Panc1 (cell line): ENCODE data around the gene RBL1. TPM values are rescaled to one million over a fixed set of nuclear protein-coding genes. Genes with fewer than 3 reads are reported as not detected.
A peak's percentile ranks its signal among the peaks of the same experiment; 100 is the strongest.

Source experiments
- ATAC-seq: fragments of 200-7000 bp; cut with Tn5 transposase; 2 replicates; pipeline ENCODE4 v1.9.1; 2020; ENCODE audit warnings: mild to moderate bottlenecking, moderate library complexity
- BruUV-seq: library from RNA; stranded (reverse); fragments of 400-500 nt; replicated peaks from 2 replicates; lab custom pipeline; 2021; lab: Mats Ljungman, UMichigan
- CTCF ChIA-PET: fragments of 300-600 bp; sonication (Branson Sonifier 250); formaldehyde crosslinking; loops from one replicate; lab custom pipeline; 2022; ENCODE audit warnings: antibody characterized with exemption; lab: Charles Lee
- POLR2A ChIA-PET: fragments of 300-600 bp; sonication (Branson Sonifier 250); formaldehyde crosslinking; loops from one replicate; lab custom pipeline; 2022; ENCODE audit warnings: antibody characterized with exemption; lab: Charles Lee
- DNase-seq: peaks from one replicate; pipeline ENCODE4 v3.0.0-alpha.2; 2010; ENCODE audit warnings: low read depth, low spot score
- H3K27ac ChIP-seq: 2 replicates; pipeline ENCODE4 v1.5.1; 2011; ENCODE audit warnings: mild to moderate bottlenecking, low read length, inconsistent platforms
- H3K27me3 ChIP-seq: fragments of 200-500 bp; sonication (Bioruptor generic); 2 replicates; pipeline ENCODE4 v1.6.0; 2014; ENCODE audit warnings: low read length, inconsistent platforms; ENCODE audit not compliant: control insufficient read depth, insufficient read depth
- H3K36me3 ChIP-seq: fragments of 200-500 bp; sonication (Bioruptor generic); 2 replicates; pipeline ENCODE4 v1.5.1; 2014; ENCODE audit warnings: inconsistent platforms, mild to moderate bottlenecking, low read length, moderate library complexity; ENCODE audit not compliant: control insufficient read depth, insufficient read depth
- H3K4me1 ChIP-seq: 2 replicates; pipeline ENCODE4 v1.5.1; 2011; ENCODE audit warnings: inconsistent platforms, mild to moderate bottlenecking, low read length, moderate library complexity; ENCODE audit not compliant: control insufficient read depth, insufficient read depth
- H3K4me3 ChIP-seq, 2 experiments: 2 replicates each; pipeline ENCODE4 v1.5.1; 2011 to 2012; ENCODE audit warnings: low read depth in 2 of 2, low read length in 2 of 2, mild to moderate bottlenecking in 2 of 2, inconsistent platforms in 1 of 2, moderate library complexity in 1 of 2
- H3K9me3 ChIP-seq: fragments of 200-500 bp; sonication (Bioruptor generic); 2 replicates; pipeline ENCODE4 v1.5.1; 2014; ENCODE audit warnings: low read depth, mild to moderate bottlenecking, inconsistent platforms, low read length, moderate library complexity; ENCODE audit not compliant: control insufficient read depth, insufficient read depth
- POLR2AphosphoS5 ChIP-seq: IDR thresholded peaks from 2 replicates; pipeline ENCODE4 v1.6.1; 2012; ENCODE audit warnings: mild to moderate bottlenecking, low read depth, low read length, moderate library complexity
- SIN3A ChIP-seq: IDR thresholded peaks from 2 replicates; pipeline ENCODE4 v1.6.1; 2012; ENCODE audit warnings: low read depth, mild to moderate bottlenecking, low read length, moderate library complexity, borderline replicate concordance; ENCODE audit not compliant: insufficient read depth
- TCF7L2 ChIP-seq: IDR thresholded peaks from 2 replicates; pipeline ENCODE4 v1.6.1; 2011; ENCODE audit warnings: mild to moderate bottlenecking, low read depth, low read length, inconsistent platforms
- in situ Hi-C: cut with HindIII; loops from 2 replicates; pipeline ENCODE4 v1.10.0; 2016; ENCODE audit warnings: low sequenced_read_pairs, low pct_unique_long_range_greater_than_20kb
- intact Hi-C: fragments of 100-400 bp; cut with micrococcal nuclease; formaldehyde crosslinking; loops from one replicate; pipeline ENCODE4 v1.10.0; 2022; ENCODE audit not compliant: unreplicated experiment
- total RNA-seq: library from RNA; stranded (reverse); gene quantifications from one replicate; pipeline ENCODE4 v1.2.1, GENCODE V29; 2021; ENCODE audit not compliant: unreplicated experiment
- TF ChIP-seq, protein P1 (sequence below), 2 experiments: IDR thresholded peaks; 2 replicates each; pipeline ENCODE4 v1.6.1; 2011 to 2012; ENCODE audit warnings: low read depth in 2 of 2, control low read depth in 1 of 2, low read length in 1 of 2, mild to moderate bottlenecking in 1 of 2, moderate library complexity in 1 of 2; ENCODE audit not compliant: insufficient read depth in 1 of 2
- TF ChIP-seq, protein P2 (sequence below): fragments of 450-650 bp; IDR thresholded peaks from 2 replicates; pipeline ENCODE4 v1.5.1; 2017; ENCODE audit warnings: mild to moderate bottlenecking

The RBL1 gene
- total RNA-seq, 1 experiment from 2014 or later: 14.0 TPM

DNA sequence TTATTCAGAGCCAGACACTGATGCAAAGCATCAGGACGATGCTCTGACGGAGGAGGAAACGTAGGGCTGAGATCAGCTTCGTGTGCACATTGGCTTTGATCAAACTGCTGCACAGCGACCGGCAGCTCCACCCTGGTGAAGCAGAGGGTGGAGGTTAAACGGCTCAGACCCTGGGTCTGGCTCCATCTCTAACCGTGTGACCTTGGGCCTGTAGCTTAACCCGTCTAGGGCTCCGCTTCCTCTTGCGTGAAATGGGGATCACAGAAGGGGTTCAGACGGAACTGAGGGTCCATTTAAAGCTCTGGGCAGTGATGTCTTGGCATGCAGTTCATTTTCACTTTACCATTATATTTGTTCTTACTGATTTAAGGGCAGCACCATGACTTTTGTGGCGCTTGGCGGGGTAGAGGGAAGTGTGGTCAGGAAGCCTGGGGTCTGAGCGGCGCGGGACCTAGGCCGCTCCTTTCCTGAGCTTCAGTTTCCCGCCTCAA, 644 bp downstream of the RBL1 start:
- DNase-seq: no peak
- Histone ChIP-seq H3K36me3 (no peaks in the 10 kb centered on the region), H3K27me3 (no peaks in the 10 kb centered on the region), H3K4me3 (peak overlapping the region; percentile 67 to 93), H3K4me1 (peaks cover 5% of the 10 kb centered on the region), H3K9me3 (no peaks in the 10 kb centered on the region), H3K27ac (peak overlapping the region; percentile 92)
- intact Hi-C loops: no loop called here
- no TSS peak for BruUV-seq
- POLR2A ChIA-PET: interaction anchor here (0.6 kb wide), 2 partner anchors 21 to 28 kb away, joined by 4 to 12 read pairs; no protein-coding TSS in a partner anchor
- CTCF ChIA-PET: no interaction called here
- TF ChIP-seq, protein P1, sequence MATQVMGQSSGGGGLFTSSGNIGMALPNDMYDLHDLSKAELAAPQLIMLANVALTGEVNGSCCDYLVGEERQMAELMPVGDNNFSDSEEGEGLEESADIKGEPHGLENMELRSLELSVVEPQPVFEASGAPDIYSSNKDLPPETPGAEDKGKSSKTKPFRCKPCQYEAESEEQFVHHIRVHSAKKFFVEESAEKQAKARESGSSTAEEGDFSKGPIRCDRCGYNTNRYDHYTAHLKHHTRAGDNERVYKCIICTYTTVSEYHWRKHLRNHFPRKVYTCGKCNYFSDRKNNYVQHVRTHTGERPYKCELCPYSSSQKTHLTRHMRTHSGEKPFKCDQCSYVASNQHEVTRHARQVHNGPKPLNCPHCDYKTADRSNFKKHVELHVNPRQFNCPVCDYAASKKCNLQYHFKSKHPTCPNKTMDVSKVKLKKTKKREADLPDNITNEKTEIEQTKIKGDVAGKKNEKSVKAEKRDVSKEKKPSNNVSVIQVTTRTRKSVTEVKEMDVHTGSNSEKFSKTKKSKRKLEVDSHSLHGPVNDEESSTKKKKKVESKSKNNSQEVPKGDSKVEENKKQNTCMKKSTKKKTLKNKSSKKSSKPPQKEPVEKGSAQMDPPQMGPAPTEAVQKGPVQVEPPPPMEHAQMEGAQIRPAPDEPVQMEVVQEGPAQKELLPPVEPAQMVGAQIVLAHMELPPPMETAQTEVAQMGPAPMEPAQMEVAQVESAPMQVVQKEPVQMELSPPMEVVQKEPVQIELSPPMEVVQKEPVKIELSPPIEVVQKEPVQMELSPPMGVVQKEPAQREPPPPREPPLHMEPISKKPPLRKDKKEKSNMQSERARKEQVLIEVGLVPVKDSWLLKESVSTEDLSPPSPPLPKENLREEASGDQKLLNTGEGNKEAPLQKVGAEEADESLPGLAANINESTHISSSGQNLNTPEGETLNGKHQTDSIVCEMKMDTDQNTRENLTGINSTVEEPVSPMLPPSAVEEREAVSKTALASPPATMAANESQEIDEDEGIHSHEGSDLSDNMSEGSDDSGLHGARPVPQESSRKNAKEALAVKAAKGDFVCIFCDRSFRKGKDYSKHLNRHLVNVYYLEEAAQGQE (IDR thresholded peaks at IDR 0.05; ENCODE audit: insufficient read depth in 1 of 2, low read depth in 2 of 2, low read length in 1 of 2): no peak
- TF ChIP-seq POLR2AphosphoS5 (no peak; the same call in 1 of the 2 replicates), SIN3A (no peak), TCF7L2 (no peak)
- TF ChIP-seq, protein P2, sequence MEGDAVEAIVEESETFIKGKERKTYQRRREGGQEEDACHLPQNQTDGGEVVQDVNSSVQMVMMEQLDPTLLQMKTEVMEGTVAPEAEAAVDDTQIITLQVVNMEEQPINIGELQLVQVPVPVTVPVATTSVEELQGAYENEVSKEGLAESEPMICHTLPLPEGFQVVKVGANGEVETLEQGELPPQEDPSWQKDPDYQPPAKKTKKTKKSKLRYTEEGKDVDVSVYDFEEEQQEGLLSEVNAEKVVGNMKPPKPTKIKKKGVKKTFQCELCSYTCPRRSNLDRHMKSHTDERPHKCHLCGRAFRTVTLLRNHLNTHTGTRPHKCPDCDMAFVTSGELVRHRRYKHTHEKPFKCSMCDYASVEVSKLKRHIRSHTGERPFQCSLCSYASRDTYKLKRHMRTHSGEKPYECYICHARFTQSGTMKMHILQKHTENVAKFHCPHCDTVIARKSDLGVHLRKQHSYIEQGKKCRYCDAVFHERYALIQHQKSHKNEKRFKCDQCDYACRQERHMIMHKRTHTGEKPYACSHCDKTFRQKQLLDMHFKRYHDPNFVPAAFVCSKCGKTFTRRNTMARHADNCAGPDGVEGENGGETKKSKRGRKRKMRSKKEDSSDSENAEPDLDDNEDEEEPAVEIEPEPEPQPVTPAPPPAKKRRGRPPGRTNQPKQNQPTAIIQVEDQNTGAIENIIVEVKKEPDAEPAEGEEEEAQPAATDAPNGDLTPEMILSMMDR: no peak
- in situ Hi-C loops: no loop called here
- peak; percentile 62 for ATAC-seq

DNA sequence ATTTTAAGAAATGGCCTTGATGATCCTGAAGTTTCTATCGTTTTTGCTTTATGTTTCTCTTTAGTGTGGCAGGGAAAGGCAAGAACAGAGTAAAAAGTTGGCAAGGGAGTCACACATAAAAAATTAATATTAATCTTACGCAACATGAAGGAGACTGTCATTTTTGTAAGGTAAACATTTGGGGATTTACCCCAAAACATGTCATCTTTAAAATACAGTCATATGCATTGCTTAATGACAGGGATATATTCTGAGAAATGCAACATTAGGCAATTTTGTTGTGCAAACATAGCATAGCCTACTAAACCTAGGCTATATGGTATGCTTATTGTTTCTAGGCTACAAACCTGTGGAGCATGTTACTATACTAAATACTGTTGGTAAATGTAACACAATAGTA, 5.4 kb downstream of the RBL1 start:
- POLR2A ChIA-PET: no interaction called here
- CTCF ChIA-PET: no interaction called here
- intact Hi-C loops: no loop called here

More for the DNA sequence above, 5.4 kb downstream of the RBL1 start:
- Histone ChIP-seq H3K36me3 (no peaks in the 10 kb centered on the region), H3K27me3 (no peaks in the 10 kb centered on the region), H3K4me3 (no peak overlapping the region), H3K27ac (no peak overlapping the region), H3K4me1 (no peaks in the 10 kb centered on the region), H3K9me3 (no peaks in the 10 kb centered on the region)
- no TSS peak for BruUV-seq
- TF ChIP-seq SIN3A: no peak
- no peak for TF ChIP-seq TCF7L2
- no peak for TF ChIP-seq POLR2AphosphoS5
- TF ChIP-seq, protein P2: no peak
- TF ChIP-seq, protein P1 (IDR thresholded peaks at IDR 0.05; ENCODE audit: insufficient read depth in 1 of 2, low read depth in 2 of 2, low read length in 1 of 2): no peak
- DNase-seq: no peak
- ATAC-seq: no peak
- in situ Hi-C loops: no loop called here
